HUES6 (cell line): ENCODE measurements around the gene IER5L.
A peak's percentile ranks its signal among the peaks of the same experiment; 100 is the strongest.
"Not testable (repeated sequence)": the region's sequence is repeated elsewhere in the genome, so short reads cannot be mapped to it uniquely, and the experiment has no call there.

Source experiments
- H3K27ac ChIP-seq: 2 replicates; pipeline ENCODE4 v1.7.0; 2013; ENCODE audit warnings: low read depth, mild to moderate bottlenecking, low read length, inconsistent platforms
- H3K27me3 ChIP-seq: 2 replicates; pipeline ENCODE4 v1.6.1; 2013; ENCODE audit warnings: low read length; ENCODE audit not compliant: control insufficient read depth, insufficient read depth
- H3K36me3 ChIP-seq: 2 replicates; pipeline ENCODE4 v1.6.1; 2013; ENCODE audit warnings: low read length; ENCODE audit not compliant: control insufficient read depth, insufficient read depth
- H3K4me1 ChIP-seq: 2 replicates; pipeline ENCODE4 v1.6.1; 2013; ENCODE audit warnings: low read length; ENCODE audit not compliant: control insufficient read depth, insufficient read depth
- H3K4me3 ChIP-seq: 2 replicates; pipeline ENCODE4 v1.5.1; 2013; ENCODE audit warnings: low read depth, low read length
- H3K9ac ChIP-seq: one replicate; pipeline ENCODE4 v1.6.1; 2013; ENCODE audit warnings: mild to moderate bottlenecking, low read length
- H3K9me3 ChIP-seq: 2 replicates; pipeline ENCODE4 v1.6.1; 2013; ENCODE audit warnings: low read depth, low read length; ENCODE audit not compliant: control insufficient read depth, insufficient read depth

The IER5L gene

DNA sequence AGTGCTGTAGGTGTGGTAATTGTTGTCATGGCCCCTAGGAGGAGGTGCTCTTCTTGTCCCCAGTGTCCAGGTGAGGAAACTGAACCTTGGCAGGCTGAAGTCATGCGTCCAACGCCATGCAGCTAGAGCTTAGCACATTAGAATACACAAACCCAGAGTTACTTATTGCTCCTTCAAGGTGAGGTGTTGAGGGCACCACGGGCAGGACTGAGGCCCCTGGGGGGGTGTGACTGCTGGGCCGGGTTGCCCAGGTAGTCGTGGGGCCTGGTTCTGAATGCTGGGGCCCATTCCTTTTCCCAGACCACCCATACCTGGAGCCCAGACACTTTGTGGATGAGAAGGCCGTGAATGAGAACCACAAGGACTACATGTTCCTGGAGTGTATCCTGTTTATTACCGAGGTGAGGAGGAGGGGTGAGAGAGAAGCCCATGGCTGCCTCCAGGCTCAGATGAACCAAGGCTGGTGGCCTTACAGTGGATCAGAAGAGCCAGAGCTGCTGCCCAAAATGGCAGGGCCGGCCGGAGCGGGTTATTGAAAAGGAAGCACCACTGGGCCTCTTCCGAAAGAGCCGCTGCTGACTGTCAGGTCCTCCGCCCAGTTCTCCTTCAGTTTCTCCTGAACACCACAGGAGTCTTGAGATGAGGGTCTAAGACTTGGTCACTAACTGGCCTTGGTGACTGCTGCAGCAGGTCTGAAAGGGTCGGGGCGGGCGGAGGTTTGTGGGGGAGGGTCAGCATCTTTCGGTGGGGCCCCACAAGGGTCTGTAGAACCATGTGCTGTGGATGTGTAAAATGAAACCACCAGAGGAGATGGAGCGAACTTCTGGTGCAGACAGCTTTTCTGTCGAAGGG is 40.5 kb downstream of the IER5L start:
- Histone ChIP-seq H3K27ac (no peak overlapping the region), H3K36me3 (peaks cover 50% of the 10 kb centered on the region), H3K4me1 (peaks cover 33% of the 10 kb centered on the region), H3K4me3 (no peak overlapping the region), H3K9ac (no peak overlapping the region), H3K9me3 (no peaks in the 10 kb centered on the region), H3K27me3 (no peaks in the 10 kb centered on the region)

GRCh38 chr9:129136446-129137035 is 41.5 kb downstream of the IER5L start:
- no peaks in the 10 kb centered on the region for H3K27me3 ChIP-seq
- no peak overlapping the region for H3K9ac ChIP-seq
- peaks cover 52% of the 10 kb centered on the region for H3K36me3 ChIP-seq
- no peaks in the 10 kb centered on the region for H3K9me3 ChIP-seq
- H3K27ac ChIP-seq = no peak overlapping the region
- peaks cover 25% of the 10 kb centered on the region for H3K4me1 ChIP-seq
- H3K4me3 ChIP-seq = no peak overlapping the region

DNA sequence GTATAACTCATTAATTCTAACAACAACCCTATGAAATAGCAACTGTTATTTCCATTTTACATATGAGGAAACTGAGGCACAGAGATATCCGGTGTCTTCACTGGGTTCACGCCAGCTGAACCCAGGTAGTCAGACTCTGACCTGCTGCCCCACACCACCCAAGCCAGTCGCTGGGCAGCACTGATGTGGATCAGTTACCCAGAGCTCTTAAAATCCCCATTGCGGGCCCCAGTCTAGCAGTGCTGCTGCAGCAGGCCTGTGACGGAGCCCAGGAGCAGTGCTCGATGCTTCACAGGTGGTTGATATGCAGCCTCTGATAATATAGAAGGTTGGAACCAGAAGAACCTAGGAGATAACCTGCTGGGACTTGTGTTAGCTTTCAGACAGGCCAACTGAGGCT is 42.6 kb downstream of the IER5L start:
- peaks cover 55% of the 10 kb centered on the region for H3K36me3 ChIP-seq
- peaks cover 15% of the 10 kb centered on the region for H3K4me1 ChIP-seq
- H3K4me3 ChIP-seq = no peak overlapping the region
- no peak overlapping the region for H3K27ac ChIP-seq
- H3K27me3 ChIP-seq = no peaks in the 10 kb centered on the region
- no peaks in the 10 kb centered on the region for H3K9me3 ChIP-seq
- H3K9ac ChIP-seq = no peak overlapping the region

DNA sequence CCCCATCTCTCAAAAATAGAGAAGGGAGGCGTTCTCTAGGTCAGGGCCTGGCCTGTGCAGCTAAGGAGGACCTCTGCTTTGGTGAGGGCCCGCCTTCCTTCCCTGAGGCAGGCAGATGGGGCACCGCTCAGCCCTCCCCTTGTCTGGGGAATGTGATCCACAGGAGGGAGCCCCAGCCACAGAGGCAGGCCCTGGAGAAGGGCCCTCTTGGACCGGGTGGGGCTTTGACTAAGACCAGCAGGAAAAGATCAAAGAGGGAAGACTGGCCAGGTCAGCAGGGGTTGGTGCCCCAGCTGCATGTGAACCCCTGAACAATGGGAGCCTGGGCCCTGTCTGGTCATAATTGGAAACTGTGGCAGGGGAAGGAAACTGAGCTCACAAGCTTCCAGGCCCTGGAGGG is 45.0 kb downstream of the IER5L start:
- peaks cover 65% of the 10 kb centered on the region for H3K36me3 ChIP-seq
- H3K9me3 ChIP-seq = no peaks in the 10 kb centered on the region
- no peak overlapping the region for H3K9ac ChIP-seq
- H3K27ac ChIP-seq = 0 out of 2 replicates have a peak overlapping the region, but pooled peaks have one; percentile 36
- peaks cover 4% of the 10 kb centered on the region; the same call in 1 of the 2 replicates for H3K4me1 ChIP-seq
- H3K27me3 ChIP-seq = no peaks in the 10 kb centered on the region
- H3K4me3 ChIP-seq = no peak overlapping the region

GRCh38 chr9:129131300-129132145 is 46.5 kb downstream of the IER5L start:
- no peaks in the 10 kb centered on the region for H3K9me3 ChIP-seq
- no peak overlapping the region for H3K27ac ChIP-seq
- no peak overlapping the region for H3K4me3 ChIP-seq
- H3K4me1 ChIP-seq = peaks cover 16% of the 10 kb centered on the region
- no peaks in the 10 kb centered on the region for H3K27me3 ChIP-seq
- peaks cover 55% of the 10 kb centered on the region for H3K36me3 ChIP-seq
- H3K9ac ChIP-seq = no peak overlapping the region

DNA sequence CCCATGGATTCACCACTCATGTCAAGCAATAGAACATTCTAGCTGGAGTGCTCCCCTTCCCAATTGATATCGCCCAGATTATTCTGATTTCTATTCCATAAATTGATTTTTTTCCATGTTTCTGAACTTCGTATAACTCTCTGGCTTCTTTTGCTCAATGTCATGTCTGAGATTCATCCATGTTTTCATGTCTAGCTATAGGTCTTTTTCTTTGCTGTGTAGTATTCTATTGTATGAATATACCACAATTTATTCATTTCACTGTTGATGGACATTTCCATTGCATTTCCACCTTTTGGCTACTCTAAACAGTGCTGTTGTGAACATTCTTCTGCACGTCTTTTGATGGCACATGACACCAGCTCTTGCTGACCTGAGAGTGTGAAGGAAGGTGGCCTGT is 47.3 kb downstream of the IER5L start:
- no peaks in the 10 kb centered on the region for H3K9me3 ChIP-seq
- H3K4me3 ChIP-seq = no peak overlapping the region
- H3K27ac ChIP-seq = no peak overlapping the region
- H3K36me3 ChIP-seq = peaks cover 51% of the 10 kb centered on the region
- no peaks in the 10 kb centered on the region for H3K27me3 ChIP-seq
- H3K4me1 ChIP-seq = peaks cover 20% of the 10 kb centered on the region
- no peak overlapping the region for H3K9ac ChIP-seq

- not testable (repeated sequence) for H3K4me3 ChIP-seq, H3K27ac ChIP-seq, H3K9me3 ChIP-seq, H3K9ac ChIP-seq, H3K27me3 ChIP-seq
- Histone ChIP-seq H3K36me3 (peaks cover 51% of the 10 kb centered on the region), H3K4me1 (peaks cover 24% of the 10 kb centered on the region)
Observed at GRCh38 chr9:129130271-129130670, 47.8 kb downstream of the IER5L start.

DNA sequence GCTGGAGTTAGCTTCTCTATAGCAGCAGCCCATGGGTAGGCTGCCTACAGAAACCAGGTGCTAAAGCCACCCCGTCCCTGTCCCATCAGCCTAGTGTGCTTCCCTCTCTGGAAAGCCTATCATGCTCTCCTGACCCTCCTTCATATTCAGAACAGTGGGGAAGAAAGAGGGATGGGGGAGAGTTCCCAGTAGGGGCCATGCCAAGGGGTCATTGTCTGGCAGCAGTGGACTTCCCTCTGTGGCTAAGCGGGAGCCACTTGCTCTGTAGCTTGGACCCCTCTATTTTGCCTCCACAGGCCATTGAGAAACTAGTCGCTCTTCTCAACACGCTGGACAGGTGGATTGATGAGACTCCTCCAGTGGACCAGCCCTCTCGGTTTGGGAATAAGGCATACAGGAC is 49.4 kb downstream of the IER5L start:
- Histone ChIP-seq H3K9ac (no peak overlapping the region), H3K36me3 (peaks cover 51% of the 10 kb centered on the region), H3K4me3 (no peak overlapping the region), H3K4me1 (peaks cover 24% of the 10 kb centered on the region), H3K27ac (no peak overlapping the region), H3K9me3 (no peaks in the 10 kb centered on the region), H3K27me3 (no peaks in the 10 kb centered on the region)

GRCh38 chr9:129126749-129127618 is 51.1 kb downstream of the IER5L start:
- 0 out of 2 replicates have a peak overlapping the region, but pooled peaks have one; percentile 33 for H3K27ac ChIP-seq
- no peaks in the 10 kb centered on the region for H3K9me3 ChIP-seq
- H3K36me3 ChIP-seq = peaks cover 46% of the 10 kb centered on the region
- no peaks in the 10 kb centered on the region for H3K27me3 ChIP-seq
- H3K4me3 ChIP-seq = no peak overlapping the region
- H3K4me1 ChIP-seq = peaks cover 20% of the 10 kb centered on the region
- H3K9ac ChIP-seq = peak overlapping the region; percentile 24
